OCI-LY7 (cell line): Measurements from ENCODE around the gene SLC12A3.

ENCODE experiments used
- CTCF ChIP-seq: fragments of 200-600 bp; sonication (generic); conservative IDR thresholded peaks from 2 replicates; pipeline ENCODE4 v1.5.1; 2014; ENCODE audit warnings: mild to moderate bottlenecking, antibody characterized with exemption, low read length, moderate library complexity, mixed read lengths
- EZH2phosphoT487 ChIP-seq: fragments of 200-600 bp; sonication (generic); IDR thresholded peaks from 2 replicates; pipeline ENCODE4 v1.6.1; 2018; ENCODE audit warnings: low read depth, borderline replicate concordance, mild to moderate bottlenecking, mixed run types, antibody characterized with exemption, low read length, moderate library complexity, mixed read lengths

- TF ChIP-seq CTCF, result no peak
- no peak for TF ChIP-seq EZH2phosphoT487
Measured at GRCh38 chr16:56956076-56956475, 91.1 kb downstream of the SLC12A3 start.
